IMR-90 (cell line): ENCODE data around the gene PITPNB. TPM values are rescaled to one million over a fixed set of nuclear protein-coding genes. Genes with fewer than 3 reads are reported as not detected.
A peak's percentile ranks its signal among the peaks of the same experiment; 100 is the strongest.

Experiments
- ATAC-seq: fragments of 200-7000 bp; cut with Tn5 transposase; 2 replicates; pipeline ENCODE4 v1.9.1; 2020; ENCODE audit warnings: low read depth, mild to moderate bottlenecking, moderate library complexity
- BruUV-seq: library from RNA; stranded (reverse); fragments of 400-500 nt; replicated peaks from 2 replicates; lab custom pipeline; 2021; lab: Mats Ljungman, UMichigan
- CTCF ChIA-PET: fragments of 300-600 bp; formaldehyde crosslinking; extraction: SDS; loops from one replicate; lab custom pipeline; 2021; ENCODE audit warnings: antibody characterized with exemption; lab: Yijun Ruan, JAX
- POLR2A ChIA-PET: fragments of 300-600 bp; sonication (Branson Sonifier 250); formaldehyde crosslinking; loops from one replicate; lab custom pipeline; 2022; ENCODE audit warnings: antibody characterized with exemption; ENCODE audit not compliant: unreplicated experiment; lab: Charles Lee
- DNase-seq: peaks from one replicate; pipeline ENCODE4 v3.0.0; 2013
- H2AFZ ChIP-seq: replicated peaks from 2 replicates; pipeline ENCODE3; 2013; ENCODE audit warnings: low read length, mild to moderate bottlenecking; ENCODE audit not compliant: poor library complexity
- H2AK5ac ChIP-seq: 2 replicates; pipeline ENCODE4 v1.6.1; 2013; ENCODE audit warnings: low read depth, low read length, inconsistent platforms
- H2AK9ac ChIP-seq: replicated peaks from 2 replicates; pipeline ENCODE3; 2013; ENCODE audit warnings: mild to moderate bottlenecking, low read depth, low read length, moderate library complexity; ENCODE audit not compliant: poor library complexity
- H2BK120ac ChIP-seq: 2 replicates; pipeline ENCODE4 v1.6.1; 2013; ENCODE audit warnings: low read depth, low read length, inconsistent platforms
- H2BK15ac ChIP-seq: 3 replicates; pipeline ENCODE4 v1.6.1; 2013; ENCODE audit warnings: low read depth, low read length, inconsistent platforms
- H2BK20ac ChIP-seq: 2 replicates; pipeline ENCODE4 v1.6.1; 2013; ENCODE audit warnings: low read depth, mild to moderate bottlenecking, inconsistent platforms, low read length, moderate library complexity
- H2BK5ac ChIP-seq: 2 replicates; pipeline ENCODE4 v1.6.1; 2013; ENCODE audit warnings: mild to moderate bottlenecking, low read depth, low read length, inconsistent platforms; ENCODE audit not compliant: poor library complexity, severe bottlenecking
- H3K14ac ChIP-seq: replicated peaks from 2 replicates; pipeline ENCODE4 v1.6.1; 2013; ENCODE audit warnings: low read depth, low read length, inconsistent platforms
- H3K18ac ChIP-seq: 2 replicates; pipeline ENCODE4 v1.6.1; 2013; ENCODE audit warnings: low read depth, low read length, control low read depth
- H3K23ac ChIP-seq: 2 replicates; pipeline ENCODE4 v1.6.1; 2013; ENCODE audit warnings: low read depth, low read length, inconsistent platforms
- H3K27ac ChIP-seq: 2 replicates; pipeline ENCODE4 v1.5.1; 2013; ENCODE audit warnings: mild to moderate bottlenecking, control low read depth, low read length; ENCODE audit not compliant: insufficient read depth
- H3K27me3 ChIP-seq: 2 replicates; pipeline ENCODE4 v1.6.1; 2013; ENCODE audit warnings: low read length; ENCODE audit not compliant: control insufficient read depth, insufficient read depth
- H3K36me3 ChIP-seq: 2 replicates; pipeline ENCODE4 v1.6.1; 2013; ENCODE audit warnings: low read length, mixed read lengths; ENCODE audit not compliant: control insufficient read depth, insufficient read depth
- H3K4ac ChIP-seq: 2 replicates; pipeline ENCODE4 v1.6.1; 2013; ENCODE audit warnings: low read depth, low read length, inconsistent platforms
- H3K4me1 ChIP-seq: 2 replicates; pipeline ENCODE4 v1.6.1; 2013; ENCODE audit warnings: low read length, mixed read lengths; ENCODE audit not compliant: control insufficient read depth, insufficient read depth
- H3K4me2 ChIP-seq: 2 replicates; pipeline ENCODE4 v1.6.1; 2013; ENCODE audit warnings: low read depth, mild to moderate bottlenecking, control low read depth, low read length, moderate library complexity
- H3K4me3 ChIP-seq: 2 replicates; pipeline ENCODE4 v1.5.1; 2013; ENCODE audit warnings: low read depth, mild to moderate bottlenecking, control low read depth, low read length, moderate library complexity; ENCODE audit not compliant: insufficient read depth
- H3K56ac ChIP-seq: 2 replicates; pipeline ENCODE4 v1.6.1; 2013; ENCODE audit warnings: low read length, inconsistent platforms; ENCODE audit not compliant: insufficient read depth; ENCODE audit errors: extremely low read depth
- H3K79me1 ChIP-seq, 2 experiments: 2 replicates each; pipeline ENCODE4 v1.6.1; 2013; ENCODE audit warnings: low read length in 2 of 2, inconsistent platforms in 1 of 2, low read depth in 1 of 2
- H3K9ac ChIP-seq: 2 replicates; pipeline ENCODE4 v1.6.1; 2013; ENCODE audit warnings: low read depth, low read length, control low read depth
- H3K9me1 ChIP-seq: 2 replicates; pipeline ENCODE4 v1.6.1; 2013; ENCODE audit warnings: low read length, inconsistent platforms; ENCODE audit not compliant: insufficient read depth
- H3K9me3 ChIP-seq: 2 replicates; pipeline ENCODE4 v1.6.1; 2013; ENCODE audit warnings: low read length; ENCODE audit not compliant: control insufficient read depth, insufficient read depth
- H4K20me1 ChIP-seq: 2 replicates; pipeline ENCODE4 v1.6.1; 2013; ENCODE audit warnings: low read length, inconsistent platforms; ENCODE audit not compliant: insufficient read depth
- H4K5ac ChIP-seq: 2 replicates; pipeline ENCODE4 v1.6.1; 2013; ENCODE audit warnings: mild to moderate bottlenecking, low read depth, low read length, control low read depth
- H4K8ac ChIP-seq, 2 experiments: 2 replicates each; pipeline ENCODE4 v1.6.1; 2013; ENCODE audit warnings: low read depth in 2 of 2, low read length in 2 of 2, control low read depth in 1 of 2, inconsistent platforms in 1 of 2
- H4K91ac ChIP-seq: 2 replicates; pipeline ENCODE4 v1.6.1; 2013; ENCODE audit warnings: low read depth, low read length, inconsistent platforms; ENCODE audit not compliant: insufficient read depth
- MAZ ChIP-seq: IDR thresholded peaks from 2 replicates; pipeline ENCODE4 v1.6.1; 2012; ENCODE audit warnings: low read depth, mild to moderate bottlenecking, low read length, improper control_type of control experiment, moderate library complexity, borderline replicate concordance
- NFE2L2 ChIP-seq: fragments of 150-350 bp; IDR thresholded peaks from 2 replicates; pipeline ENCODE4 v1.6.1; 2016; ENCODE audit warnings: low read depth, mild to moderate bottlenecking, low read length
- RAD21 ChIP-seq: IDR thresholded peaks from 2 replicates; pipeline ENCODE4 v1.6.1; 2012; ENCODE audit warnings: low read length, improper control_type of control experiment
- RCOR1 ChIP-seq: IDR thresholded peaks from 2 replicates; pipeline ENCODE4 v1.6.1; 2012; ENCODE audit warnings: mild to moderate bottlenecking, low read length, improper control_type of control experiment; ENCODE audit not compliant: insufficient replicate concordance
- SMC3 ChIP-seq: fragments of 150-350 bp; IDR thresholded peaks from 2 replicates; pipeline ENCODE4 v1.6.1; 2016; ENCODE audit warnings: low read depth, mild to moderate bottlenecking, antibody characterized with exemption, low read length, moderate library complexity
- WGBS, 2 experiments: methylation state at CpG; one replicate each; pipeline versions ENCODE4 v1.1.5 to v1.1.7; 2013; ENCODE audit warnings: missing lambda C conversion rate in 2 of 2; ENCODE audit not compliant: insufficient read length in 1 of 2; ENCODE audit errors: extremely low coverage in 2 of 2; 5-methylcytosine and 5-hydroxymethylcytosine counted together
- dilution Hi-C: fragments of 300-500 bp; cut with HindIII; formaldehyde crosslinking; loops from one replicate; pipeline ENCODE4 v1.14.3; 2018; ENCODE audit warnings: low sequenced_read_pairs; ENCODE audit not compliant: unreplicated experiment
- in situ Hi-C: fragments of 300-500 bp; cut with MboI; formaldehyde crosslinking; loops from 3 replicates; pipeline ENCODE4 v1.14.3; 2019; ENCODE audit warnings: low sequenced_read_pairs, inconsistent platforms, mixed read lengths
- intact Hi-C: fragments of 100-400 bp; cut with micrococcal nuclease; formaldehyde crosslinking; loops from 2 replicates; pipeline ENCODE4 v1.10.0; 2022
- polyA plus RNA-seq, 3 experiments: library from polyadenylated mRNA; depleted of rRNA; stranded (reverse); fragments of >200 nt; gene quantifications; 2 replicates each; pipeline ENCODE4 v1.2.3, GENCODE V29; 2012; ENCODE audit warnings: low replicate concordance in 1 of 3
- total RNA-seq: library from RNA; depleted of rRNA; stranded (reverse); fragments of >200 nt; gene quantifications from 2 replicates; pipeline ENCODE4 v1.2.3, GENCODE V29; 2012

The PITPNB gene
- total and polyA plus RNA-seq, 2 of the 4 experiments (the other 2 are of a cell fraction), result 19.7 to 54.5 TPM

- Histone ChIP-seq H2BK20ac (no peak overlapping the region), H2AFZ (no peak overlapping the region), H3K18ac (no peak overlapping the region), H3K9ac (no peak overlapping the region), H3K23ac (no peak overlapping the region), H2BK15ac (no peak overlapping the region; the same call in 2 of the 3 replicates), H3K36me3 (no peaks in the 10 kb centered on the region), H3K14ac (no peak overlapping the region), H3K9me3 (no peaks in the 10 kb centered on the region), H3K4me3 (no peak overlapping the region), H4K91ac (0 out of 2 replicates have a peak overlapping the region, but pooled peaks have one; percentile 11), H3K27ac (no peak overlapping the region), H3K4me2 (no peak overlapping the region), H2AK9ac (no peak overlapping the region), H2BK5ac (no peak overlapping the region), H4K20me1 (no peaks in the 10 kb centered on the region), H4K8ac (no peak overlapping the region), H2AK5ac (peak overlapping the region; percentile 71), H3K27me3 (no peaks in the 10 kb centered on the region), H3K4me1 (peaks cover 12% of the 10 kb centered on the region), H3K4ac (peak overlapping the region; percentile 45; the same call in 1 of the 2 replicates), H3K56ac (no peak overlapping the region), H4K5ac (peak overlapping the region; percentile 27; the same call in 1 of the 2 replicates), H3K9me1 (0 out of 2 replicates have a peak, but pooled peaks cover 3% of the 10 kb centered on the region), H2BK120ac (peak overlapping the region; percentile 67; the same call in 1 of the 2 replicates), H3K79me1 (no peaks in the 10 kb centered on the region; a peak in 1 of 4 replicates)
- TF ChIP-seq SMC3, result no peak
- TF ChIP-seq RAD21, result no peak
- TF ChIP-seq MAZ, result no peak
- TF ChIP-seq RCOR1, result no peak
- no peak for TF ChIP-seq NFE2L2
- no peak for ATAC-seq
- no TSS peak for BruUV-seq
- in situ Hi-C loops, result loop anchor here (10.0 kb wide), 1 partner anchor 401 kb away; no protein-coding TSS in a partner anchor
- intact Hi-C loops, result loop anchor here (10.0 kb wide), 2 partner anchors 199 to 271 kb away; no protein-coding TSS in a partner anchor
- ChIA-PET CTCF (interaction anchor here (0.6 kb wide), 1 partner anchor 401 kb away, joined by 4 read pairs; no protein-coding TSS in a partner anchor), POLR2A (interaction anchor here (0.6 kb wide), 1 partner anchor 9 kb away, joined by 4 read pairs; no protein-coding TSS in a partner anchor)
- dilution Hi-C loops, result no loop called here
- no peak for DNase-seq
- WGBS, 2 experiments, result 95% methylated on average over 4 of the region's 7 CpGs; no CpG with 5 or more reads in 1 of the 2 experiments
These were observed 113.2 kb downstream of the PITPNB start for GRCh38 chr22:27805841-27806240.
